HEK293 (cell line): Measurements from ENCODE around the gene MDN1.

Experiments used
- CTCF ChIP-seq: fragments of 450-650 bp; formaldehyde crosslinking; IDR thresholded peaks from 2 replicates; pipeline ENCODE4 v1.5.1; 2016; ENCODE audit warnings: missing biosample characterization, missing genetic modification characterization
- PRDM6 ChIP-seq: fragments of 450-650 bp; formaldehyde crosslinking; IDR thresholded peaks from 2 replicates; pipeline ENCODE4 v1.5.1; 2017; ENCODE audit warnings: missing biosample characterization, missing genetic modification characterization
- REST ChIP-seq: fragments of 450-650 bp; formaldehyde crosslinking; IDR thresholded peaks from 2 replicates; pipeline ENCODE4 v1.5.1; 2016; ENCODE audit warnings: missing biosample characterization, missing genetic modification characterization
- ZBTB48 ChIP-seq: fragments of 450-650 bp; formaldehyde crosslinking; IDR thresholded peaks from 2 replicates; pipeline ENCODE4 v1.5.1; 2016; ENCODE audit warnings: missing biosample characterization, missing genetic modification characterization
- ZBTB7A ChIP-seq: fragments of 450-650 bp; formaldehyde crosslinking; IDR thresholded peaks from 2 replicates; pipeline ENCODE4 v1.5.1; 2016; ENCODE audit warnings: low read depth, missing biosample characterization, missing genetic modification characterization
- ZIC2 ChIP-seq: fragments of 450-650 bp; formaldehyde crosslinking; IDR thresholded peaks from 2 replicates; pipeline ENCODE4 v1.5.1; 2016; ENCODE audit warnings: missing biosample characterization, missing genetic modification characterization
- ZNF114 ChIP-seq: fragments of 450-650 bp; formaldehyde crosslinking; IDR thresholded peaks from 2 replicates; pipeline ENCODE4 v1.5.0; 2017; ENCODE audit warnings: missing biosample characterization, missing genetic modification characterization
- ZNF274 ChIP-seq, 2 experiments: fragments of 200-500 bp in 1 of 2; fragments of 450-650 bp in 1 of 2; sonication (Bioruptor generic) in 1 of 2; formaldehyde crosslinking in 1 of 2; IDR thresholded peaks; 2 replicates each; pipeline versions ENCODE4 v1.5.1 to v1.6.1; 2014 to 2016; ENCODE audit warnings: borderline replicate concordance in 1 of 2, inconsistent platforms in 1 of 2, low read length in 1 of 2, missing biosample characterization in 1 of 2, missing genetic modification characterization in 1 of 2
- ZNF280C ChIP-seq: fragments of 450-650 bp; formaldehyde crosslinking; IDR thresholded peaks from 2 replicates; pipeline ENCODE4 v1.5.1; 2016; ENCODE audit warnings: missing biosample characterization, missing genetic modification characterization
- ZNF398 ChIP-seq: fragments of 450-650 bp; formaldehyde crosslinking; IDR thresholded peaks from 2 replicates; pipeline ENCODE4 v1.5.1; 2017; ENCODE audit warnings: missing biosample characterization, missing genetic modification characterization
- ZNF639 ChIP-seq: fragments of 450-650 bp; formaldehyde crosslinking; IDR thresholded peaks from 2 replicates; pipeline ENCODE4 v1.5.1; 2016; ENCODE audit warnings: missing biosample characterization, missing genetic modification characterization
- ZNF670 ChIP-seq: fragments of 450-650 bp; formaldehyde crosslinking; IDR thresholded peaks from 2 replicates; pipeline ENCODE4 v1.5.1; 2016; ENCODE audit warnings: missing biosample characterization, missing genetic modification characterization, low read depth

- TF ChIP-seq CTCF (no peak), ZNF670 (tag by site-specific recombination) (no peak), ZNF274 (IDR thresholded peaks at IDR 0.05; ENCODE audit: low read length) (no peak), ZNF274 (tag by site-specific recombination; IDR thresholded peaks at IDR 0.05; ENCODE audit: borderline replicate concordance) (no peak), ZNF639 (no peak), ZNF280C (no peak), ZBTB7A (tag by site-specific recombination) (no peak), ZNF398 (tag by site-specific recombination) (no peak), REST (tag by site-specific recombination) (no peak), ZIC2 (tag by site-specific recombination) (no peak), ZNF114 (tag by site-specific recombination) (no peak), PRDM6 (tag by site-specific recombination) (no peak), ZBTB48 (no peak)
These were observed 203.7 kb downstream of the MDN1 start for GRCh38 chr6:89615882-89616281.
